Neural cell (in vitro differentiated cells): ENCODE data around the gene MYCBP2. TPM values are rescaled to one million over a fixed set of nuclear protein-coding genes. Genes with fewer than 3 reads are reported as not detected.

ENCODE experiments used
- H2AFZ ChIP-seq: fragments of 200-600, 300-800 bp; sonication (generic), shearing (Covaris generic); 2 replicates; pipeline ENCODE4 v1.6.0; 2014; ENCODE audit warnings: low read depth, mild to moderate bottlenecking, antibody characterized with exemption, low read length, moderate library complexity
- H3F3A ChIP-seq: fragments of 200-600 bp; shearing (Covaris generic); 2 replicates; pipeline ENCODE4 v1.6.1; 2016; ENCODE audit warnings: mild to moderate bottlenecking, moderate library complexity, mixed read lengths, antibody characterized with exemption, low read length; ENCODE audit not compliant: insufficient read depth, poor library complexity, severe bottlenecking
- H3K27ac ChIP-seq: fragments of 200-600, 300-800 bp; sonication (generic), shearing (Covaris generic); 2 replicates; pipeline ENCODE4 v1.5.1; 2014; ENCODE audit warnings: mild to moderate bottlenecking, low read length, moderate library complexity
- H3K27me3 ChIP-seq: fragments of 300-800, 200-600 bp; sonication (generic), shearing (Covaris generic); 2 replicates; pipeline ENCODE4 v1.6.0; 2014; ENCODE audit warnings: mild to moderate bottlenecking, low read depth, low read length, moderate library complexity; ENCODE audit not compliant: insufficient read depth
- H3K36me3 ChIP-seq: fragments of 300-800, 200-600 bp; sonication (generic), shearing (Covaris generic); 2 replicates; pipeline ENCODE4 v1.5.1; 2014; ENCODE audit warnings: mild to moderate bottlenecking, antibody characterized with exemption, low read length, moderate library complexity; ENCODE audit not compliant: insufficient read depth
- H3K4me2 ChIP-seq: fragments of 300-800, 200-600 bp; sonication (generic), shearing (Covaris generic); 2 replicates; pipeline ENCODE4 v1.6.0; 2014; ENCODE audit warnings: mild to moderate bottlenecking, low read length
- H3K4me3 ChIP-seq: fragments of 300-800, 200-600 bp; sonication (generic), shearing (Covaris generic); 2 replicates; pipeline ENCODE4 v1.5.1; 2014; ENCODE audit warnings: mild to moderate bottlenecking, low read length, moderate library complexity
- H3K79me2 ChIP-seq: fragments of 200-600 bp; shearing (Covaris generic); replicated peaks from 2 replicates; pipeline ENCODE4 v1.6.0; 2014; ENCODE audit warnings: mild to moderate bottlenecking, low read length, moderate library complexity; ENCODE audit not compliant: insufficient read depth
- H3K9ac ChIP-seq: fragments of 300-800, 200-600 bp; sonication (generic), shearing (Covaris generic); 2 replicates; pipeline ENCODE4 v1.6.1; 2016; ENCODE audit warnings: mild to moderate bottlenecking, low read length, mixed read lengths
- H3K9me2 ChIP-seq: fragments of 200-600 bp; shearing (Covaris generic); 2 replicates; pipeline ENCODE4 v1.6.1; 2016; ENCODE audit warnings: mild to moderate bottlenecking, low read length, mixed read lengths; ENCODE audit not compliant: insufficient read depth
- H3K9me3 ChIP-seq: fragments of 200-600, 300-800 bp; sonication (generic), shearing (Covaris generic); 2 replicates; pipeline ENCODE4 v1.6.1; 2016; ENCODE audit warnings: mild to moderate bottlenecking, mixed run types, low read length, moderate library complexity, mixed read lengths
- H4K20me1 ChIP-seq: fragments of 200-600 bp; shearing (Covaris generic); 2 replicates; pipeline ENCODE4 v1.6.1; 2016; ENCODE audit warnings: mild to moderate bottlenecking, mixed run types; ENCODE audit not compliant: insufficient read depth
- CTCF ChIP-seq: fragments of 450-650 bp; IDR thresholded peaks from 2 replicates; pipeline ENCODE4 v1.5.1; 2014; ENCODE audit warnings: antibody characterized with exemption, mild to moderate bottlenecking, moderate library complexity; ENCODE audit not compliant: poor library complexity, severe bottlenecking
- EP300 ChIP-seq: fragments of 450-650 bp; conservative IDR thresholded peaks from 2 replicates; pipeline ENCODE4 v1.6.1; 2014; ENCODE audit warnings: antibody characterized with exemption, mild to moderate bottlenecking, moderate library complexity; ENCODE audit not compliant: poor library complexity, severe bottlenecking
- EZH2 ChIP-seq: fragments of 200-600, 300-800 bp; shearing (Covaris generic), sonication (generic); IDR thresholded peaks from 2 replicates; pipeline ENCODE4 v1.6.1; 2014; ENCODE audit warnings: antibody characterized with exemption, low read length, borderline replicate concordance, mild to moderate bottlenecking; ENCODE audit not compliant: insufficient read depth, poor library complexity, severe bottlenecking
- MXI1 ChIP-seq: fragments of 450-650 bp; conservative IDR thresholded peaks from 2 replicates; pipeline ENCODE4 v1.6.1; 2014; ENCODE audit warnings: antibody characterized with exemption, mild to moderate bottlenecking; ENCODE audit not compliant: poor library complexity, severe bottlenecking
- POLR2AphosphoS5 ChIP-seq: IDR thresholded peaks from 2 replicates; pipeline ENCODE4 v1.6.1; 2012
- RAD21 ChIP-seq: fragments of 450-650 bp; conservative IDR thresholded peaks from 2 replicates; pipeline ENCODE4 v1.6.1; 2014; ENCODE audit warnings: antibody characterized with exemption, mild to moderate bottlenecking, moderate library complexity
- REST ChIP-seq: IDR thresholded peaks from 2 replicates; pipeline ENCODE4 v1.6.1; 2012; ENCODE audit warnings: borderline replicate concordance
- SMC3 ChIP-seq: fragments of 450-650 bp; conservative IDR thresholded peaks from 2 replicates; pipeline ENCODE4 v1.6.1; 2014; ENCODE audit warnings: antibody characterized with exemption, mild to moderate bottlenecking, moderate library complexity; ENCODE audit not compliant: poor library complexity
- TAF1 ChIP-seq: IDR thresholded peaks from 2 replicates; pipeline ENCODE4 v1.6.1; 2012; ENCODE audit warnings: low read depth
- polyA plus RNA-seq: library from polyadenylated mRNA; depleted of rRNA; stranded (reverse); fragments of >200 nt; gene quantifications from 2 replicates; pipeline ENCODE4 v1.2.3, GENCODE V29; 2014

The MYCBP2 gene
- polyA plus RNA-seq, 1 donor from 2014 or later: 135 TPM

- H2AFZ ChIP-seq: no peak overlapping the region
- H3K4me2 ChIP-seq: no peak overlapping the region
- H3K9ac ChIP-seq: no peak overlapping the region
- TF ChIP-seq EZH2 (no peak), RAD21 (no peak), TAF1 (no peak), POLR2AphosphoS5 (no peak), EP300 (no peak), CTCF (no peak), SMC3 (no peak), MXI1 (no peak), REST (no peak)
- no peaks in the 10 kb centered on the region for H3K27me3 ChIP-seq
- no peak overlapping the region for H3K27ac ChIP-seq
- H4K20me1 ChIP-seq: no peaks in the 10 kb centered on the region
- H3K9me2 ChIP-seq: no peaks in the 10 kb centered on the region
- no peak overlapping the region for H3K4me3 ChIP-seq
- H3F3A ChIP-seq: no peaks in the 10 kb centered on the region
- no peaks in the 10 kb centered on the region for H3K9me3 ChIP-seq
- H3K36me3 ChIP-seq: peaks cover 8% of the 10 kb centered on the region
- no peaks in the 10 kb centered on the region for H3K79me2 ChIP-seq
Observed at GRCh38 chr13:77239312-77239711, 87.6 kb downstream of the MYCBP2 start.

GRCh38 chr13:77235456-77236022, 91.4 kb downstream of the MYCBP2 start:
- Histone ChIP-seq H3K9ac (no peak overlapping the region), H3F3A (no peaks in the 10 kb centered on the region), H3K4me3 (no peak overlapping the region), H3K79me2 (no peaks in the 10 kb centered on the region), H3K9me2 (no peaks in the 10 kb centered on the region), H2AFZ (no peak overlapping the region), H3K36me3 (no peaks in the 10 kb centered on the region), H3K27me3 (no peaks in the 10 kb centered on the region), H4K20me1 (no peaks in the 10 kb centered on the region), H3K27ac (no peak overlapping the region), H3K4me2 (no peak overlapping the region), H3K9me3 (no peaks in the 10 kb centered on the region)
- no peak for TF ChIP-seq RAD21
- TF ChIP-seq REST: no peak
- no peak for TF ChIP-seq SMC3
- no peak for TF ChIP-seq POLR2AphosphoS5
- TF ChIP-seq EP300: no peak
- TF ChIP-seq CTCF: no peak
- no peak for TF ChIP-seq EZH2
- TF ChIP-seq TAF1: no peak
- TF ChIP-seq MXI1: no peak
